ENCODE data around the gene LIN37.

LIN37 gene

DNA sequence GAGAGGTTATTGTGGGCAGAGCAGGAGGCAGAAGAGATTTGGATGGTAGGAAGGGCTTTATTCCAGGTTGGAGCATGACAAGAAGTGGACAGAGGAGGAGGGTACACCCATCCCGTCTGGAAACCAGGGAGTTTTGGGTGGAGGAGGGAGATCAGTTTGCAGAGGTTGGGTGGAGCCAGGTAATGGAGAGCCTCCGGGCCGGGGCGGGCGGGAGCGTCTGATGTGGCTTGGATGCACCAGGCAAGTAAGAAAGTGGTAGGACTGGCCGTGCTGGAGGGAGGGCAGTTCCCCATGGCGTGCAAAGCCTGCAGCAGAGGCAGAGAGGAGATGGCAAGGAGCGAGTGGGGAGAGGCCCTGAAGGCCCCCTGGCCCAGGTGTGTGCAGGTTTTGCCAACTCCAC is 17.0 kb upstream of the LIN37 start:
- Histone ChIP-seq H3K27ac (ENCODE audit: low read depth, low read length) (no peak overlapping the region), H3K4me1 (ENCODE audit: insufficient read depth, low read length) (no peaks in the 10 kb centered on the region), H3K4me3 (ENCODE audit: low read depth in 1 of 2, low read length in 2 of 2) (no peak overlapping the region), H3K27me3 (ENCODE audit: control insufficient read depth in 1 of 2, insufficient read depth in 2 of 2, low read length in 2 of 2) (no peaks in the 10 kb centered on the region), H3K9me3 (ENCODE audit: low read length) (no peaks in the 10 kb centered on the region), H3K9ac (ENCODE audit: low read length) (no peak overlapping the region), H3K36me3 (ENCODE audit: insufficient read depth, low read length) (peaks cover 83% of the 10 kb centered on the region)

GRCh38 chr19:35731779-35732405 is 16.5 kb upstream of the LIN37 start:
- no peaks in the 10 kb centered on the region for H3K9me3 ChIP-seq (ENCODE audit: low read length)
- H3K9ac ChIP-seq (ENCODE audit: low read length), result no peak overlapping the region
- no peak overlapping the region for H3K4me3 ChIP-seq (ENCODE audit: low read depth in 1 of 2, low read length in 2 of 2)
- H3K4me1 ChIP-seq (ENCODE audit: insufficient read depth, low read length), result no peaks in the 10 kb centered on the region
- peaks cover 84% of the 10 kb centered on the region for H3K36me3 ChIP-seq (ENCODE audit: insufficient read depth, low read length)
- no peaks in the 10 kb centered on the region for H3K27me3 ChIP-seq (ENCODE audit: control insufficient read depth in 1 of 2, insufficient read depth in 2 of 2, low read length in 2 of 2)
- no peak overlapping the region for H3K27ac ChIP-seq (ENCODE audit: low read depth, low read length)

DNA sequence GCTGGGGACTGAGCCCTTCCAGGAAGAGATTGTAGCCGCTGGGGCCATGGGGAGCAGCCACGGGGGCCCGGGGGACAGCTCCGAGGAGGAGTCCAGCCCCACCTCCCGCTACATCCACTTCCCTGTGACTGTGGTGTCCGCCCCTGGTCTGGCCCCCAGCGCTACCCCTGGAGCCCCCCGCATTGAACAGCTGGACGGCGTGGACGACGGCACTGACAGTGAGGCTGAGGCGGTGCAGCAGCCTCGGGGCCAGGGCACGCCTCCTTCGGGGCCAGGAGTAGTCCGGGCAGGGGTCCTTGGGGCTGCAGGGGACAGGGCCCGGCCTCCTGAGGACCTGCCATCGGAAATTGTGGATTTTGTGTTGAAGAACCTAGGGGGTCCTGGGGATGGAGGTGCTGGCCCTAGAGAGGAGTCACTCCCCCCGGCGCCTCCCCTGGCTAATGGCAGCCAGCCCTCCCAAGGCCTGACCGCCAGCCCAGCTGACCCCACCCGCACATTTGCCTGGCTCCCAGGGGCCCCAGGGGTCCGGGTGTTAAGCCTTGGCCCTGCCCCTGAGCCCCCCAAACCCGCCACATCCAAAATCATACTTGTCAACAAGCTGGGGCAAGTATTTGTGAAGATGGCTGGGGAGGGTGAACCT is 15.7 kb upstream of the LIN37 start:
- Histone ChIP-seq H3K27me3 (ENCODE audit: control insufficient read depth in 1 of 2, insufficient read depth in 2 of 2, low read length in 2 of 2) (no peaks in the 10 kb centered on the region), H3K9me3 (ENCODE audit: low read length) (no peaks in the 10 kb centered on the region), H3K4me3 (ENCODE audit: low read depth in 1 of 2, low read length in 2 of 2) (no peak overlapping the region), H3K27ac (ENCODE audit: low read depth, low read length) (no peak overlapping the region), H3K9ac (ENCODE audit: low read length) (no peak overlapping the region), H3K36me3 (ENCODE audit: insufficient read depth, low read length) (peaks cover 83% of the 10 kb centered on the region), H3K4me1 (ENCODE audit: insufficient read depth, low read length) (no peaks in the 10 kb centered on the region)

- no peak overlapping the region for H3K4me3 ChIP-seq (ENCODE audit: low read depth in 1 of 2, low read length in 2 of 2)
- no peaks in the 10 kb centered on the region for H3K9me3 ChIP-seq (ENCODE audit: low read length)
- no peaks in the 10 kb centered on the region for H3K27me3 ChIP-seq (ENCODE audit: control insufficient read depth in 1 of 2, insufficient read depth in 2 of 2, low read length in 2 of 2)
- H3K9ac ChIP-seq (ENCODE audit: low read length), result no peak overlapping the region
- H3K4me1 ChIP-seq (ENCODE audit: insufficient read depth, low read length), result no peaks in the 10 kb centered on the region
- no peak overlapping the region for H3K27ac ChIP-seq (ENCODE audit: low read depth, low read length)
- H3K36me3 ChIP-seq (ENCODE audit: insufficient read depth, low read length), result peaks cover 83% of the 10 kb centered on the region
Observed at GRCh38 chr19:35733180-35734125, 14.9 kb upstream of the LIN37 start.

DNA sequence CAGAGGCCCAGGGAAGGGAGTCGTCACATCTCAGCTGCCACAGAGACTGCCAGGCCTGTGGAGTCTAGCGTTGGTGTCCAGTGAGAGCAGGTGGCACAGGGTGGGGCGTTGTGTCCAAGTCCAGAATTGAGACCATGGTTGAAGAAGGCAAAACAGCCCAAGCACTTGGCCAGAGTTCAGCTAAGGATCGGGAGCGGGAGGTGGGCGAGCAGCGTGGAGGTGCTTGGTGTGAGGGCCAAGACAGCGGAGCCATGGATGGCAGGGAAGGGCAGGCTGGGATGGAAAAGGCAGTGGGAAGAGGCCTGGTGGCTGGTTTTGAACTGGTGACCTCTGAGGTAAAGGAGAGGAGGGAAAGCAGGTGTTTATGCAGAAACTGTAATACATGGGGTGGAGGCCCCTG is 14.1 kb upstream of the LIN37 start:
- Histone ChIP-seq H3K4me3 (ENCODE audit: low read depth in 1 of 2, low read length in 2 of 2) (no peak overlapping the region), H3K4me1 (ENCODE audit: insufficient read depth, low read length) (no peaks in the 10 kb centered on the region), H3K36me3 (ENCODE audit: insufficient read depth, low read length) (peaks cover 80% of the 10 kb centered on the region), H3K9me3 (ENCODE audit: low read length) (no peaks in the 10 kb centered on the region), H3K9ac (ENCODE audit: low read length) (no peak overlapping the region), H3K27ac (ENCODE audit: low read depth, low read length) (no peak overlapping the region), H3K27me3 (ENCODE audit: control insufficient read depth in 1 of 2, insufficient read depth in 2 of 2, low read length in 2 of 2) (no peaks in the 10 kb centered on the region)

DNA sequence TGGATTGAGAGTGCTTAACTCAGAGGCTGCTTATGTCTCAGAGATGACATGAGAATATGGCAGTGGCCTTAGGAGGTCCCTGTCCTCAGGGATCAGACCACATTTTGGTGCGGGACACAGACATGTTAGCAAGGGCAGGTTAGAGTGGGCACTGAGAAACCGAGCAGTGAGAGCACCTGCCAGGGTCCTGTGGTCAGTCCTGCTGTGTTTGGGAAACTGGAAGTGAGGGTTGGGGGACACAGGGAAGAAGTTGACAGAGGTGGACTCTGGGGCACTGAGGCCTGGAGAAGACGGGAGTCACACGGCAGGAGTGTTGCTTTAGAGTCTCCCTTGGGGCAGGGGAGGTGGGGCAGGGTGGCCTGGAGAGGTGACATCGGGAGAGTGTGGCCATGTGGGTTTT is 13.5 kb upstream of the LIN37 start:
- no peak overlapping the region for H3K27ac ChIP-seq (ENCODE audit: low read depth, low read length)
- peaks cover 4% of the 10 kb centered on the region for H3K4me1 ChIP-seq (ENCODE audit: insufficient read depth, low read length)
- H3K9ac ChIP-seq (ENCODE audit: low read length), result no peak overlapping the region
- no peaks in the 10 kb centered on the region for H3K27me3 ChIP-seq (ENCODE audit: control insufficient read depth in 1 of 2, insufficient read depth in 2 of 2, low read length in 2 of 2)
- H3K36me3 ChIP-seq (ENCODE audit: insufficient read depth, low read length), result peaks cover 74% of the 10 kb centered on the region
- no peaks in the 10 kb centered on the region for H3K9me3 ChIP-seq (ENCODE audit: low read length)
- H3K4me3 ChIP-seq (ENCODE audit: low read depth in 1 of 2, low read length in 2 of 2), result no peak overlapping the region

GRCh38 chr19:35736913-35737886 is 11.2 kb upstream of the LIN37 start:
- H3K9ac ChIP-seq (ENCODE audit: low read length), result no peak overlapping the region
- peaks cover 51% of the 10 kb centered on the region for H3K36me3 ChIP-seq (ENCODE audit: insufficient read depth, low read length)

GRCh38 chr19:35738021-35738886 is 10.1 kb upstream of the LIN37 start:
- Histone ChIP-seq H3K36me3 (ENCODE audit: insufficient read depth, low read length) (peaks cover 57% of the 10 kb centered on the region), H3K9me3 (ENCODE audit: low read length) (no peaks in the 10 kb centered on the region), H3K4me3 (ENCODE audit: low read depth in 1 of 2, low read length in 2 of 2) (no peak overlapping the region), H3K27ac (ENCODE audit: low read depth, low read length) (no peak overlapping the region), H3K4me1 (ENCODE audit: insufficient read depth, low read length) (peaks cover 11% of the 10 kb centered on the region), H3K9ac (ENCODE audit: low read length) (no peak overlapping the region), H3K27me3 (ENCODE audit: control insufficient read depth in 1 of 2, insufficient read depth in 2 of 2, low read length in 2 of 2) (no peaks in the 10 kb centered on the region)

More at GRCh38 chr19:35736913-35737886, 11.2 kb upstream of the LIN37 start:
- H3K4me1 ChIP-seq (ENCODE audit: insufficient read depth, low read length), result peaks cover 11% of the 10 kb centered on the region
- no peaks in the 10 kb centered on the region for H3K27me3 ChIP-seq (ENCODE audit: control insufficient read depth in 1 of 2, insufficient read depth in 2 of 2, low read length in 2 of 2)
- no peaks in the 10 kb centered on the region for H3K9me3 ChIP-seq (ENCODE audit: low read length)
- no peak overlapping the region for H3K27ac ChIP-seq (ENCODE audit: low read depth, low read length)
- no peak overlapping the region for H3K4me3 ChIP-seq (ENCODE audit: low read depth in 1 of 2, low read length in 2 of 2)

GRCh38 chr19:35738887-35739229 is 9.5 kb upstream of the LIN37 start:
- no peak overlapping the region for H3K27ac ChIP-seq (ENCODE audit: low read depth, low read length)
- no peak overlapping the region for H3K4me3 ChIP-seq (ENCODE audit: low read depth in 1 of 2, low read length in 2 of 2)
- peaks cover 54% of the 10 kb centered on the region for H3K36me3 ChIP-seq (ENCODE audit: insufficient read depth, low read length)
- H3K9me3 ChIP-seq (ENCODE audit: low read length), result no peaks in the 10 kb centered on the region
- no peak overlapping the region for H3K9ac ChIP-seq (ENCODE audit: low read length)
- H3K4me1 ChIP-seq (ENCODE audit: insufficient read depth, low read length), result peaks cover 13% of the 10 kb centered on the region
- H3K27me3 ChIP-seq (ENCODE audit: control insufficient read depth in 1 of 2, insufficient read depth in 2 of 2, low read length in 2 of 2), result no peaks in the 10 kb centered on the region
